ENCODE data around the gene FNIP2. TPM values are rescaled to one million over a fixed set of nuclear protein-coding genes. Genes with fewer than 3 reads are reported as not detected.

Gene FNIP2
- total and polyA plus RNA-seq, 10 of the 15 experiments (the other 5 are each of a cell fraction or from before 2014, with no cell fraction given) = 0.03 to 0.38 (median 0.15) TPM

- H3K9ac ChIP-seq (ENCODE audit: control insufficient read depth, insufficient read depth, low read length) = no peak overlapping the region
These were observed 164.4 kb downstream of the FNIP2 start for GRCh38 chr4:158933236-158933635.

More at GRCh38 chr4:158933236-158933635, 164.4 kb downstream of the FNIP2 start:
- no TSS peak for BruUV-seq (replicated peaks)
- Histone ChIP-seq H3K27me3 (replicated peaks in 1 of 2; ENCODE audit: control insufficient read depth in 2 of 2, insufficient read depth in 2 of 2, low read length in 1 of 2) (no peaks in the 10 kb centered on the region), H4K20me1 (ENCODE audit: control insufficient read depth, insufficient read depth) (no peaks in the 10 kb centered on the region), H3K4me3 (no peak overlapping the region), H2AFZ (ENCODE audit: control insufficient read depth, low read depth, low read length) (no peak overlapping the region), H3K36me3 (ENCODE audit: control insufficient read depth in 2 of 2, insufficient read depth in 2 of 2, low read length in 1 of 2) (no peaks in the 10 kb centered on the region), H3K9me3 (replicated peaks; ENCODE audit: control insufficient read depth, insufficient read depth, low read length) (no peaks in the 10 kb centered on the region; the same call in 2 of the 3 replicates), H3K79me2 (ENCODE audit: control insufficient read depth, insufficient read depth, low read length) (no peaks in the 10 kb centered on the region), H3K4me1 (ENCODE audit: control insufficient read depth, insufficient read depth, low read length) (no peaks in the 10 kb centered on the region), H3K4me2 (ENCODE audit: control insufficient read depth, insufficient read depth) (no peak overlapping the region), H3K27ac (ENCODE audit: control insufficient read depth, insufficient read depth) (no peak overlapping the region)
- TF ChIP-seq YY1 (IDR thresholded peaks at IDR 0.05; ENCODE audit: low read depth, low read length) (no peak), IRF5 (IDR thresholded peaks at IDR 0.05; ENCODE audit: borderline replicate concordance) (no peak), STAT1 (conservative IDR thresholded peaks at IDR 0.05) (no peak), NFXL1 (IDR thresholded peaks at IDR 0.05; ENCODE audit: borderline replicate concordance) (no peak), POLR2A (IDR thresholded peaks at IDR 0.05; ENCODE audit: low read depth, low read length) (no peak), RCOR1 (conservative IDR thresholded peaks at IDR 0.05; ENCODE audit: low read depth, low read length) (no peak)
- 19% methylated on average over 2 of the region's 2 CpGs for WGBS (ENCODE audit: insufficient coverage, insufficient replicate concordance, low lambda C conversion rate, missing lambda C conversion rate)
- FAIRE-seq (no peak), ATAC-seq (no peak), DNase-seq (ENCODE audit: low read depth, low spot score) (no peak)
- RAD21 ChIA-PET (ENCODE audit: unreplicated experiment) = no interaction called here
- POLR2A ChIA-PET = no interaction called here
- intact Hi-C loops (cut with micrococcal nuclease; ENCODE audit: unreplicated experiment) (no loop called here), in situ Hi-C loops (cut with MboI) (no loop called here)
- SMC1A ChIA-PET (ENCODE audit: uncharacterized antibody, unreplicated experiment) = interaction anchor here (0.9 to 1.3 kb wide), 2 partner anchors 17 to 65 kb away, joined by 3 read pairs; no protein-coding TSS in a partner anchor
- CTCF ChIA-PET = no interaction called here

Measured in GM12878 (cell line).